HepG2 (cell line): Measurements from ENCODE around the gene IQCK. TPM values are rescaled to one million over a fixed set of nuclear protein-coding genes. Genes with fewer than 3 reads are reported as not detected.

Source experiments
- FOXA1 ChIP-seq, 2 experiments: fragments of 450-650 bp in 1 of 2; sonication (generic) in 1 of 2; formaldehyde crosslinking in 1 of 2; IDR thresholded peaks; 2 replicates each; pipeline versions ENCODE4 v1.4.0 to v1.6.1; 2016 to 2020; ENCODE audit warnings: missing genetic modification reagents in 1 of 2
- GATAD2A ChIP-seq: IDR thresholded peaks from 2 replicates; pipeline ENCODE4 v1.6.1; 2016
- GZF1 ChIP-seq: sonication (generic); formaldehyde crosslinking; IDR thresholded peaks from 2 replicates; pipeline ENCODE4 v1.5.1; 2020; ENCODE audit warnings: mild to moderate bottlenecking, missing genetic modification reagents
- HDAC1 ChIP-seq: sonication (generic); formaldehyde crosslinking; IDR thresholded peaks from 2 replicates; pipeline ENCODE4 v1.5.1; 2020; ENCODE audit warnings: mild to moderate bottlenecking, missing genetic modification reagents
- HNF4A ChIP-seq: sonication (generic); formaldehyde crosslinking; IDR thresholded peaks from 2 replicates; pipeline ENCODE4 v1.4.0; 2020; ENCODE audit warnings: missing genetic modification reagents
- JUN ChIP-seq: sonication (generic); formaldehyde crosslinking; IDR thresholded peaks from 2 replicates; pipeline ENCODE4 v1.4.0; 2020; ENCODE audit warnings: mild to moderate bottlenecking, missing genetic modification reagents
- JUND ChIP-seq: sonication (generic); formaldehyde crosslinking; IDR thresholded peaks from 2 replicates; pipeline ENCODE4 v1.8.0; 2022; ENCODE audit warnings: mild to moderate bottlenecking, missing genetic modification reagents
- KAT8 ChIP-seq: IDR thresholded peaks from 2 replicates; pipeline ENCODE4 v1.6.1; 2016; ENCODE audit warnings: missing genetic modification reagents, missing compliant biosample characterization
- KDM2A ChIP-seq: sonication (generic); formaldehyde crosslinking; IDR thresholded peaks from 2 replicates; pipeline ENCODE4 v1.4.0; 2020; ENCODE audit warnings: low read depth, missing genetic modification reagents, borderline replicate concordance
- NKX3-1 ChIP-seq: sonication (generic); formaldehyde crosslinking; IDR thresholded peaks from 2 replicates; pipeline ENCODE4 v1.5.0; 2020; ENCODE audit warnings: missing genetic modification reagents
- SALL1 ChIP-seq: sonication (generic); formaldehyde crosslinking; IDR thresholded peaks from 2 replicates; pipeline ENCODE4 v1.8.0; 2022; ENCODE audit warnings: mild to moderate bottlenecking, missing genetic modification reagents
- ZBTB20 ChIP-seq: sonication (generic); formaldehyde crosslinking; IDR thresholded peaks from 2 replicates; pipeline ENCODE4 v1.8.1; 2023; ENCODE audit warnings: missing genetic modification reagents, low read depth, mild to moderate bottlenecking, borderline replicate concordance
- ZBTB7B ChIP-seq: sonication (generic); formaldehyde crosslinking; IDR thresholded peaks from 2 replicates; pipeline ENCODE4 v1.4.0; 2020; ENCODE audit warnings: missing genetic modification reagents
- ZNF10 ChIP-seq: sonication (generic); formaldehyde crosslinking; IDR thresholded peaks from 2 replicates; pipeline ENCODE4 v1.4.0; 2020; ENCODE audit warnings: mild to moderate bottlenecking, low read depth, missing genetic modification reagents, borderline replicate concordance
- polyA plus RNA-seq, 8 experiments: library from polyadenylated mRNA; depleted of rRNA in 3 of 8; stranded (reverse) in 7 of 8; unstranded in 1 of 8; fragments of >200 nt; fragmentation: Illumina TruSeq in 4 of 8; extraction: Trizol in 4 of 8; gene quantifications; 2 replicates each; pipeline versions ENCODE4 v1.2.1 to v1.2.3, GENCODE V29; 2011 to 2016; ENCODE audit warnings: low read depth in 4 of 8, missing spikeins in 1 of 8, mixed read lengths in 1 of 8; ENCODE audit not compliant: insufficient read depth in 1 of 8
- total RNA-seq, 5 experiments: library from RNA; depleted of rRNA; stranded (reverse); fragments of >200 nt; fragmentation: Illumina TruSeq; extraction: Trizol; gene quantifications; 2 replicates each; pipeline ENCODE4 v1.2.3, GENCODE V29; 2016; ENCODE audit warnings: low read depth in 1 of 5
- TF ChIP-seq, protein P1 (sequence below): sonication (generic); formaldehyde crosslinking; IDR thresholded peaks from 2 replicates; pipeline ENCODE4 v1.4.0; 2020; ENCODE audit warnings: low read depth, mild to moderate bottlenecking, missing genetic modification reagents
- TF ChIP-seq, protein P2 (sequence below): sonication (generic); formaldehyde crosslinking; conservative IDR thresholded peaks from 2 replicates; pipeline ENCODE4 v1.4.0; 2020; ENCODE audit warnings: missing genetic modification reagents
- TF ChIP-seq, protein P3 (sequence below): sonication (generic); formaldehyde crosslinking; IDR thresholded peaks from 2 replicates; pipeline ENCODE4 v1.8.0; 2022; ENCODE audit warnings: mild to moderate bottlenecking, missing genetic modification reagents; ENCODE audit not compliant: insufficient replicate concordance
- TF ChIP-seq, protein P4 (sequence below): sonication (generic); formaldehyde crosslinking; IDR thresholded peaks from 2 replicates; pipeline ENCODE4 v1.4.0; 2020; ENCODE audit warnings: missing genetic modification reagents, borderline replicate concordance
- TF ChIP-seq, protein P5 (sequence below): IDR thresholded peaks from 2 replicates; pipeline ENCODE4 v1.6.1; 2016

IQCK gene
- total and polyA plus RNA-seq, 2 of the 13 experiments (the other 11 are each of a cell fraction or from before 2014, with no cell fraction given) = 5.1 to 7.3 TPM

DNA sequence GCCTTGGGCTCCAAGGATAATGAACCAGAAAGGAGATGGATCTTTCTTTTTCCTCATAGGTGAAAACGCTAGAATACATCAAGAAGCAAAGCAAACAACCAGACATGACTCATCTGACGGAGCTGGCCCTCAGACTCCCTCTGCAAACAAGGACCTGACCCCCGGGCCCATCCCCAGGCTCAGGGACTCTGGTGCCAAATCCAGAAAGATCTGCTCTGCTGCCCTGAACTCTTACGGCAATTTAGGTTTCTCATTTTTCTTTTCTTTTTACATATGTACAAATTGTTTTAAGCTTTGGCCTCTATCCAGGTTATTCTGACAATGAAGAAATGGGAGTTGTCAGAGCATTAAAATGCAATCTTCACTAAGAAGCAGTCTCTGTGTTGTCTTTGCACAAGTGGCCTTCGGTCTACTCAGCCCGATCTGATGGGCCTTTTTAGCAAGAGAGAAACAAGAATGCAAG is 17.7 kb upstream of the IQCK start (continued):
- TF ChIP-seq ZBTB20 = 0 out of 2 replicates have a peak, but pooled peaks have one; percentile 17
- peak; percentile 27; the same call in 1 of the 2 replicates for TF ChIP-seq SALL1
- TF ChIP-seq, protein P1, sequence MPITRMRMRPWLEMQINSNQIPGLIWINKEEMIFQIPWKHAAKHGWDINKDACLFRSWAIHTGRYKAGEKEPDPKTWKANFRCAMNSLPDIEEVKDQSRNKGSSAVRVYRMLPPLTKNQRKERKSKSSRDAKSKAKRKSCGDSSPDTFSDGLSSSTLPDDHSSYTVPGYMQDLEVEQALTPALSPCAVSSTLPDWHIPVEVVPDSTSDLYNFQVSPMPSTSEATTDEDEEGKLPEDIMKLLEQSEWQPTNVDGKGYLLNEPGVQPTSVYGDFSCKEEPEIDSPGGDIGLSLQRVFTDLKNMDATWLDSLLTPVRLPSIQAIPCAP (CRISPR knock-in tag) = no peak
- TF ChIP-seq JUN (CRISPR knock-in tag) = peak; percentile 89
- no peak for TF ChIP-seq NKX3-1 (CRISPR knock-in tag)
- peak; percentile 62; the same call in 1 of the 2 replicates for TF ChIP-seq ZBTB7B (CRISPR knock-in tag)
- TF ChIP-seq HDAC1 = no peak; the same call in 1 of the 2 replicates
- TF ChIP-seq, protein P2, sequence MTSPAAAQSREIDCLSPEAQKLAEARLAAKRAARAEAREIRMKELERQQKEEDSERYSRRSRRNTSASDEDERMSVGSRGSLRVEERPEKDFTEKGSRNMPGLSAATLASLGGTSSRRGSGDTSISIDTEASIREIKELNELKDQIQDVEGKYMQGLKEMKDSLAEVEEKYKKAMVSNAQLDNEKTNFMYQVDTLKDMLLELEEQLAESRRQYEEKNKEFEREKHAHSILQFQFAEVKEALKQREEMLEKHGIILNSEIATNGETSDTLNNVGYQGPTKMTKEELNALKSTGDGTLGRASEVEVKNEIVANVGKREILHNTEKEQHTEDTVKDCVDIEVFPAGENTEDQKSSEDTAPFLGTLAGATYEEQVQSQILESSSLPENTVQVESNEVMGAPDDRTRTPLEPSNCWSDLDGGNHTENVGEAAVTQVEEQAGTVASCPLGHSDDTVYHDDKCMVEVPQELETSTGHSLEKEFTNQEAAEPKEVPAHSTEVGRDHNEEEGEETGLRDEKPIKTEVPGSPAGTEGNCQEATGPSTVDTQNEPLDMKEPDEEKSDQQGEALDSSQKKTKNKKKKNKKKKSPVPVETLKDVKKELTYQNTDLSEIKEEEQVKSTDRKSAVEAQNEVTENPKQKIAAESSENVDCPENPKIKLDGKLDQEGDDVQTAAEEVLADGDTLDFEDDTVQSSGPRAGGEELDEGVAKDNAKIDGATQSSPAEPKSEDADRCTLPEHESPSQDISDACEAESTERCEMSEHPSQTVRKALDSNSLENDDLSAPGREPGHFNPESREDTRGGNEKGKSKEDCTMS (CRISPR knock-in tag) = no peak
- TF ChIP-seq JUND (CRISPR knock-in tag) = peak; percentile 91
- peak; percentile 55 for TF ChIP-seq HNF4A (CRISPR knock-in tag)
- no peak for TF ChIP-seq ZNF10 (CRISPR knock-in tag)
- TF ChIP-seq, protein P3, sequence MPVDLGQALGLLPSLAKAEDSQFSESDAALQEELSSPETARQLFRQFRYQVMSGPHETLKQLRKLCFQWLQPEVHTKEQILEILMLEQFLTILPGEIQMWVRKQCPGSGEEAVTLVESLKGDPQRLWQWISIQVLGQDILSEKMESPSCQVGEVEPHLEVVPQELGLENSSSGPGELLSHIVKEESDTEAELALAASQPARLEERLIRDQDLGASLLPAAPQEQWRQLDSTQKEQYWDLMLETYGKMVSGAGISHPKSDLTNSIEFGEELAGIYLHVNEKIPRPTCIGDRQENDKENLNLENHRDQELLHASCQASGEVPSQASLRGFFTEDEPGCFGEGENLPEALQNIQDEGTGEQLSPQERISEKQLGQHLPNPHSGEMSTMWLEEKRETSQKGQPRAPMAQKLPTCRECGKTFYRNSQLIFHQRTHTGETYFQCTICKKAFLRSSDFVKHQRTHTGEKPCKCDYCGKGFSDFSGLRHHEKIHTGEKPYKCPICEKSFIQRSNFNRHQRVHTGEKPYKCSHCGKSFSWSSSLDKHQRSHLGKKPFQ (CRISPR knock-in tag) = no peak
- TF ChIP-seq KAT8 (CRISPR knock-in tag) = 0 out of 2 replicates have a peak, but pooled peaks have one; percentile 29
- TF ChIP-seq, protein P4, sequence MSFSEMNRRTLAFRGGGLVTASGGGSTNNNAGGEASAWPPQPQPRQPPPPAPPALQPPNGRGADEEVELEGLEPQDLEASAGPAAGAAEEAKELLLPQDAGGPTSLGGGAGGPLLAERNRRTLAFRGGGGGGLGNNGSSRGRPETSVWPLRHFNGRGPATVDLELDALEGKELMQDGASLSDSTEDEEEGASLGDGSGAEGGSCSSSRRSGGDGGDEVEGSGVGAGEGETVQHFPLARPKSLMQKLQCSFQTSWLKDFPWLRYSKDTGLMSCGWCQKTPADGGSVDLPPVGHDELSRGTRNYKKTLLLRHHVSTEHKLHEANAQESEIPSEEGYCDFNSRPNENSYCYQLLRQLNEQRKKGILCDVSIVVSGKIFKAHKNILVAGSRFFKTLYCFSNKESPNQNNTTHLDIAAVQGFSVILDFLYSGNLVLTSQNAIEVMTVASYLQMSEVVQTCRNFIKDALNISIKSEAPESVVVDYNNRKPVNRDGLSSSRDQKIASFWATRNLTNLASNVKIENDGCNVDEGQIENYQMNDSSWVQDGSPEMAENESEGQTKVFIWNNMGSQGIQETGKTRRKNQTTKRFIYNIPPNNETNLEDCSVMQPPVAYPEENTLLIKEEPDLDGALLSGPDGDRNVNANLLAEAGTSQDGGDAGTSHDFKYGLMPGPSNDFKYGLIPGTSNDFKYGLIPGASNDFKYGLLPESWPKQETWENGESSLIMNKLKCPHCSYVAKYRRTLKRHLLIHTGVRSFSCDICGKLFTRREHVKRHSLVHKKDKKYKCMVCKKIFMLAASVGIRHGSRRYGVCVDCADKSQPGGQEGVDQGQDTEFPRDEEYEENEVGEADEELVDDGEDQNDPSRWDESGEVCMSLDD (CRISPR knock-in tag) = 0 out of 2 replicates have a peak, but pooled peaks have one; percentile 55
- TF ChIP-seq FOXA1 (IDR thresholded peaks at IDR 0.05) = no peak
- TF ChIP-seq FOXA1 (CRISPR knock-in tag; IDR thresholded peaks at IDR 0.05) = peak; percentile 86
- TF ChIP-seq GATAD2A = peak; percentile 65
- no peak for TF ChIP-seq GZF1 (CRISPR knock-in tag)
- TF ChIP-seq, protein P5, sequence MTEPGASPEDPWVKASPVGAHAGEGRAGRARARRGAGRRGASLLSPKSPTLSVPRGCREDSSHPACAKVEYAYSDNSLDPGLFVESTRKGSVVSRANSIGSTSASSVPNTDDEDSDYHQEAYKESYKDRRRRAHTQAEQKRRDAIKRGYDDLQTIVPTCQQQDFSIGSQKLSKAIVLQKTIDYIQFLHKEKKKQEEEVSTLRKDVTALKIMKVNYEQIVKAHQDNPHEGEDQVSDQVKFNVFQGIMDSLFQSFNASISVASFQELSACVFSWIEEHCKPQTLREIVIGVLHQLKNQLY (CRISPR knock-in tag) = no peak
- TF ChIP-seq KDM2A (CRISPR knock-in tag) = no peak
